ENCODE measurements around the gene CLDN25.

CLDN25 gene

DNA sequence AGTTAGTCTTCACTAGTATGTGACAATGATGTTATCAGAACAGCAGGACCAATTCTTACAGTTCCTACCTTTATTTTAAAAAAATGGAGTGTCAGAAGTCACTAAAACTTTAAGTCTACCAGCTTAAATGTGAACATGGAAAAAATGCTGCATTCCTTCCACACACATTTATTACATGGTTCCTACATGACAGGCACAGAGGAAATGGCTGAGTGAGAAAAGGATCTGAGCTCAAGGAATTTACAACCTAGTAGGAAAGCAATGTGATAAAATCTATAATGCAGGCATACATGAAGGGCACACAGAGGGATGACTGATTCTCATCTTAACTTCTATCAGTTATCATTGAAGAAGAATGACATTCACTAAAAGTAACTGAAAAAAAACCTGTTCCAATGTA is 23.0 kb downstream of the CLDN25 start:
- in situ Hi-C loops (cut with MboI; ENCODE audit: low sequenced_read_pairs): no loop called here

DNA sequence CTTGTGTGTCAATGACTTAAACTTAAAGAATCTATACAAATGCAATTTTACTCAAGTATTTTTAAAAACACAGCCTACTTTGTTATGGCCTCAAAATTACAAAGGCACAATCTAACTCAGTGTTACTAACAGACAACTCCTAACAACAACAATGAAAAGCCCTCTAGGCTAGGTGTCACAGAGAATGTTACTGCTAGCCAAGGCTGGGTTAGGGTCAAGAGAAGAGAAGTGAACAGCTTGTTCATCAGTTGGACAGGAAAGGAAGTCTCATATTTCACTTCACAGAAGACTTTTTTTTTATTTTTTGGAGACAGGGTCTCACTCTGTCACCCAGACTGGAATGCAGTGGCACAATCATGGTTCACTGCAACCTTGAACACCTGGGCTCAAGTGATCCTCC is 26.0 kb downstream of the CLDN25 start:
- in situ Hi-C loops (cut with MboI; ENCODE audit: low sequenced_read_pairs): no loop called here

DNA sequence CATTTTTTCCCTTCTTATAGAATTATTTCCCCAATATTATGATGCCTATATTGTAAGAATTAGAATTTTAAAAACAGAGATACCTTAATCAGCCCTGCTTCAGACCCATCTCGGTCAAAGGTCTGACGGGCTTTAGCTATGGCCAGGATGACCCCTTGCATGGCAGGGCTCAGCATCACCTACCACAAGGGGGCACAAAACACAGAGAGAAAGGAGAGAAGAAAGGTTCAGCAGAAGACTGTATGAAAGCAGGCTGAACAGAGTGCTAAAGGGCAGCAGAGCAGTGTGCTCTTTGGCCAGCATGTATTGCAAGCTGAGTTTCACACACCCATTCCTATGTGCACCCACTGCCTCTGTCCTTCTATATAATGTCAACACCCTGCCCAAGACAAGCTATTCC is 26.8 kb downstream of the CLDN25 start:
- in situ Hi-C loops (cut with MboI; ENCODE audit: low sequenced_read_pairs): no loop called here

DNA sequence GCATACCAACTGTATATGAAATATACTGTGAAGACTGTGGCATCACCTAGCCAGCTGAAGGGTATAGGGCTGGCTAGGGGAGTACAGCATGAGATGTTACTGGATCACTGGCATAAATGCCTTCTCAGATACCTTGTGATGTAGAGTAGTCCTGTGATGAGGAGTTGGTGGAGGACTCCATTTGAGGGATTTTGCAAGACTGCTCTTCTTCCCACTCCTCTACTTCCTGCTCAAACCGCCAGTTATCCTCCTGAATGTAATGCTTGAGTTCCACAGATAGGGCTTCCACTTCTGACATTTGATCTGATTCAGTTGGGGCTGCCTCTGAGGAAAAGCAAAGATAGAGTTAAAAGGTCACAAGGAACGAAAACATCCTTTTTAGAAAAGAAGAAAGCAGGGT is 29.3 kb downstream of the CLDN25 start:
- in situ Hi-C loops (cut with MboI; ENCODE audit: low sequenced_read_pairs): no loop called here

DNA sequence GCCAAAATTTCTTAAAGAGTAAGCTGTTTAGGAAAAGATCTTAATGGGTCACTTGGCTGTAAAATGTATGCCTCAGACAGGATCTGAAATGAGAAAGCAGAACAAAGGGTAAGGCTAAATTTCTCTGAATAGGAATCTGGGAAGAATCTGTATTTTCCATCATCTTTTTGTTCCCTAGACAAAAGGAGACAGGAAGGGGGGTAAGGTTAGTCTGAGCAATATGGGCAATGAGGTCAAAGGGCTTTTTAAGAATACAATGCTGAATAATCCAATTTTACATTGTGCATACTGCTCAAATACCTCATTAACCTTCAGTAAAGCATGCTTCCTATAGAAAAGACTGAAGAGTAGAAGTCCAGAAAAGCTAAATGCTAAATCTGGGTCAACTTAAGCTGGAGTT is 34.6 kb downstream of the CLDN25 start:
- in situ Hi-C loops (cut with MboI; ENCODE audit: low sequenced_read_pairs): no loop called here

DNA sequence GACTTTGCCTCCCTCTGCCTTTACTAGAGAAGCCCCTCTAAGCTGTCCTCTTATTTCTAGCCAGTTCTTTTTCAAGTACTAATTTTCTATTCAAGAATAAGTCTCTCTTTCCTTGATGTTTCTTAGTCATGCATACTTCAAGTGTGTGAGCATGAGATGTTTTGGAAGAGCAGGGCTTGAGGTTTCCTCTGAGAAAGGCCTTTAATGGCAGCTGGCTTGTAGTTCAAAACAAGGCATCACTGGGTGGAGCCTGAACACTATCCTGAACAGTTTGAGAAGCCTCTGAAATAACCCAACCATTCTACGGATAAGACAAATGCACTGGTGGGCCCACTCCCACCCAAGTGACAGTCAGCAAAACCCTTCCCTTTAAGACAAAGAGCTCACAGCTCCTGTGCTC is 37.6 kb downstream of the CLDN25 start:
- in situ Hi-C loops (cut with MboI; ENCODE audit: low sequenced_read_pairs): no loop called here

DNA sequence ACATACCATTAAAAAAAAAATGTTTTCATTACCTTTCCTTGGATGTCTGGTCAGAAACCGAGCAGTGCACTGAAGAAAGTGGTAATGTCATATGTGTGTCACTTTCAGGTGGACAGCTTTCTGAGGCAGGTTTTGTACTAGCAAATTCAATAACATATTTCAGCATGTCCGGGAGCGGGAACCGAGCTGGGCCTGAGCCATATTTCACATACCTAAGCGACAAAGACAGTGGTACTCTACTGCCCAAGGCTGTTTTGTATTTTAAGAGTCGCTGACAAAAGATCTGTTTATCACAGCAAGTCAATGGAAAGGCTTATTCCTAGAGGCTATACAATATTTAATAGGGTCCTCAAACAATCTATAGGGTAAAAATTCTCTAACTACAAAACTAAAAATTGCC is 38.0 kb downstream of the CLDN25 start:
- in situ Hi-C loops (cut with MboI; ENCODE audit: low sequenced_read_pairs): no loop called here

DNA sequence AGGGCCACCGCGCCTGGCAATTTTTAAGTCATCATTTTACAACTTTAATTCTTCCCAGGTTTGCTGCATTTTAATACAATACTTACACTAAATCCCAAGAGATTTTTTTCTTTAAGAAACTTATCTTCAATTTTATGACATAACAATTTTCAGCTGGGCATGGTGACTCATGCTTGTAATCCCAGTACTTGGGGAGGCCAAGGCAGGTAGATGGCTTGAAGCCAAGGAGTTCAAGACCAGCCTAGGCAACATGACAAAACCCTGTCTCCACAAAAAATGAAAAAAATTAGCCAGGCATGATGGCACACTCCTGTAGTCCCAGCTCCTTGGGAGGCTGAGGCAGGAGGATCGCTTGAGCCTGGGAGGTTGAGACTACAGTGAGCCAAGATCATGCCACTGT is 38.8 kb downstream of the CLDN25 start:
- in situ Hi-C loops (cut with MboI; ENCODE audit: low sequenced_read_pairs): no loop called here

DNA sequence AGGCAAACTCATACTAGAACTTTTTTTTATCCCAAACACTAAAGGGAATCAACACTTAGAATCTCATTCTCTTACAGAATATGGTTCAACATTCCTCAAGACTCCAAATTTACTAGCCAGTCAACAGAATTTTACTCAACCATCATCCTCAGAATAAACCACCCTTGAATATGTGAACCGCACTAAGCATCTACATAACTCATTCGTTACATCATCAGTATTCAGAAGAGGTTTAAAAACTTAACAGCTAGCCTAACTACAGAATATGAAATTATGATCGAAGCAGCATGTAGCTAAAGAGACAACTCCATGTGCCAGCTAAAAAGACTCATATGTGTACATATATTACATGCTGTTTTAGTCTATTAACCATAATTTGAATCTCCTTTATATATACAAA is 47.9 kb downstream of the CLDN25 start:
- in situ Hi-C loops (cut with MboI; ENCODE audit: low sequenced_read_pairs): no loop called here

DNA sequence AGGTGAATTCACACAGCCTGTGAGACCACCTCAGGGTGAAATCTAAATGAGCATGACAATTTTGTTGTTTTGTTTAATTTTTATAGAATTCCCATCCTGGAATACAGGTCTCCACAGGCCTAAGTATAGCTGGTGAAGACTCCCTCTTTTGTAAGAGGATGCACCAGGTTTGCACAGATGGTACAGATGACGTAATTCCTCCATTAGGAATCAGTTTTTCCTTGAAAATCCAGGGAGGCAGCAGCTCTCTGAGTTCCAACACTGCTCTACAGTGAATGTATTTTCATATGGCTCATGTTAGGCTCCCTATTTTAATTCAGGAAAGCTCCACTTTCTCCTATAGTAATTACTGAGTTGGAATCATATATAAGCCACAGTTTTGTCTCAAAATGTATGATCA is 48.6 kb downstream of the CLDN25 start:
- in situ Hi-C loops (cut with MboI; ENCODE audit: low sequenced_read_pairs): no loop called here

DNA sequence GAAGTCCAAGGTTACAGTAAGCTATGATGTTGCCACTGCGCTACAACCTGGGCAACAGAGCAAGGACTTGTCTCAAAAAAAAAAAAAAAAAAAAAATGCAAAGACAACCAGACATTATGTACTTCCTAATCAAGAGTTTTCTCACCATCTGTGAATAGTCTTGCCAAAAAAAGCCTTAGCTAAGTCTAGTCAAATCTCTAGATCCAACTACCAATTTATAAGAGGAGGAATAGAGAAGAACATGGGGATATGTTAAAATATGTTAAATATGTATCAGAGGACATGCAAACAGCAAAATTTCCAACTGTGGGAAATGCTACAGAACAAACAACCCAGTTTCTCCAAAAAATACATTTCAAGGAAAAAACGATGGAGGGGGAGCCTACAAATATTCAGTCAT is 50.2 kb downstream of the CLDN25 start:
- in situ Hi-C loops (cut with MboI; ENCODE audit: low sequenced_read_pairs): no loop called here
